Measurements from ENCODE around the gene AQP3. TPM values are rescaled to one million over a fixed set of nuclear protein-coding genes. Genes with fewer than 3 reads are reported as not detected.

AQP3 gene
- total and polyA plus RNA-seq, 9 of the 15 experiments (the other 6 are each of a cell fraction or from before 2014, with no cell fraction given) = 4.2 to 31.5 (median 17.6) TPM

DNA sequence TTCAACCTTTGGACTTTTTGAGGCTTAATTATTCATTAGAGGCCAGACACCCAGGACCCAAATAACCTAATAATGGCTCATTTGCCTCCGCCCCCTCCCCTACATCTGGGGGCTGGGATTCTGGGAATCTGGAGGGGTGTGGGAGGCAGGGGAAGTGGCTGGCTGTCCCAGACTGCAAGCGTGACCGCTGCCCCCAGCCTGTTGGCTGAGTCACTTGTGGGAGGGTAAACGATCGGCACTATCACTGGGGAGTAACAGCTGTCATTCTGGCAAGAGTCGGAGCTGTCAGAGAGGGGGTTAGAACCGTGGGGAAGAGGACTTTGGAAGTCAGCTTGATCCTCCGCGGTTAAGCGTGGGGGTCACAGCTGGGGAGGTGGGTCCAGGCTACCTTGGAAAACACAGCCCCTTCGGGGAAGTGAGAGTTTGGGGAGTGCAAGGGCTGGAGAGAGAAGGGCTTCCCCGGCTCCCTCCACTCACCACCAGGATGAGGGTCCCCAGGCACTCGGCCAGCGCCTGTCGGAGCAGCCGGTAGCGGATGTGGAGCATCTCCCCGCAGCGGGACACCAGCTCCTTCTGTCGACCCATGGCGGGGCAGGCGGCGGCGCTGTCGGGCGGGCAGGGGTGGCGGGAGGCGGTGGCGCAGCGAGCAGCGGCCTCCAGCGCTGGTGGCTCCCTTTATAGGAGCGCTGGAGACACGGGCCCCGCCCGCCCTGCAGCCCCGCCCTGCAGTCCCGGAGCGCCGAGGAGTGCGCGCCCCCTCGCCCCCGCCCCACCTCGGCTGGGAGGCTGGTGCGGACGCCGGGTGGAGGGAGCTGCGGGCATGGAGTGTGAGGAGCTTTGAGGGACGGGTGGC lies at the start of gene AQP3 (continued):
- TF ChIP-seq, protein P1, sequence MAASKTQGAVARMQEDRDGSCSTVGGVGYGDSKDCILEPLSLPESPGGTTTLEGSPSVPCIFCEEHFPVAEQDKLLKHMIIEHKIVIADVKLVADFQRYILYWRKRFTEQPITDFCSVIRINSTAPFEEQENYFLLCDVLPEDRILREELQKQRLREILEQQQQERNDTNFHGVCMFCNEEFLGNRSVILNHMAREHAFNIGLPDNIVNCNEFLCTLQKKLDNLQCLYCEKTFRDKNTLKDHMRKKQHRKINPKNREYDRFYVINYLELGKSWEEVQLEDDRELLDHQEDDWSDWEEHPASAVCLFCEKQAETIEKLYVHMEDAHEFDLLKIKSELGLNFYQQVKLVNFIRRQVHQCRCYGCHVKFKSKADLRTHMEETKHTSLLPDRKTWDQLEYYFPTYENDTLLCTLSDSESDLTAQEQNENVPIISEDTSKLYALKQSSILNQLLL (CRISPR knock-in tag; IDR thresholded peaks at IDR 0.05; ENCODE audit: borderline replicate concordance) = no peak
- TF ChIP-seq KLF10 (CRISPR knock-in tag; IDR thresholded peaks at IDR 0.05) (no peak), MEF2D (tag; conservative IDR thresholded peaks at IDR 0.05; ENCODE audit: low read depth) (no peak), ZBED1 (IDR thresholded peaks at IDR 0.05) (no peak), NR1H2 (CRISPR knock-in tag; IDR thresholded peaks at IDR 0.05) (no peak), NCOA2 (IDR thresholded peaks at IDR 0.05; ENCODE audit: partially characterized antibody in 2 of 2) (no peak), ZNF583 (CRISPR knock-in tag; IDR thresholded peaks at IDR 0.05) (no peak), TAF7 (tag; IDR thresholded peaks at IDR 0.05) (no peak), SMAD2 (IDR thresholded peaks at IDR 0.05; ENCODE audit: low read depth, low read length) (no peak), SIX5 (IDR thresholded peaks at IDR 0.05; ENCODE audit: borderline replicate concordance in 1 of 2, insufficient read depth in 1 of 2, low read depth in 1 of 2, low read length in 2 of 2) (no peak), FOXA3 (CRISPR knock-in tag; conservative IDR thresholded peaks at IDR 0.05 in 1 of 2, IDR thresholded peaks at IDR 0.05 in 1 of 2) (no peak), E2F3 (CRISPR knock-in tag; IDR thresholded peaks at IDR 0.05) (no peak), ZNF23 (CRISPR knock-in tag; IDR thresholded peaks at IDR 0.05) (no peak), ZNF561 (CRISPR knock-in tag; conservative IDR thresholded peaks at IDR 0.05) (no peak), CSDE1 (IDR thresholded peaks at IDR 0.05) (no peak), TBL1XR1 (IDR thresholded peaks at IDR 0.05; ENCODE audit: low read length in 2 of 2) (peak; percentile 46 to 73; a peak in 2 of 4 replicates), ZNF146 (CRISPR knock-in tag; IDR thresholded peaks at IDR 0.05; ENCODE audit: unreplicated experiment) (no peak), ZNF133 (CRISPR knock-in tag; IDR thresholded peaks at IDR 0.05) (no peak), TAL1 (IDR thresholded peaks at IDR 0.05) (peak; percentile 7; the same call in 1 of the 2 replicates), PHTF2 (CRISPR knock-in tag; IDR thresholded peaks at IDR 0.05) (no peak), FOXK2 (conservative IDR thresholded peaks at IDR 0.05 in 1 of 2, IDR thresholded peaks at IDR 0.05 in 1 of 2; ENCODE audit: low read depth in 2 of 2) (no peak)
- TF ChIP-seq, protein P2, sequence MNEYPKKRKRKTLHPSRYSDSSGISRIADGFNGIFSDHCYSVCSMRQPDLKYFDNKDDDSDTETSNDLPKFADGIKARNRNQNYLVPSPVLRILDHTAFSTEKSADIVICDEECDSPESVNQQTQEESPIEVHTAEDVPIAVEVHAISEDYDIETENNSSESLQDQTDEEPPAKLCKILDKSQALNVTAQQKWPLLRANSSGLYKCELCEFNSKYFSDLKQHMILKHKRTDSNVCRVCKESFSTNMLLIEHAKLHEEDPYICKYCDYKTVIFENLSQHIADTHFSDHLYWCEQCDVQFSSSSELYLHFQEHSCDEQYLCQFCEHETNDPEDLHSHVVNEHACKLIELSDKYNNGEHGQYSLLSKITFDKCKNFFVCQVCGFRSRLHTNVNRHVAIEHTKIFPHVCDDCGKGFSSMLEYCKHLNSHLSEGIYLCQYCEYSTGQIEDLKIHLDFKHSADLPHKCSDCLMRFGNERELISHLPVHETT (CRISPR knock-in tag; conservative IDR thresholded peaks at IDR 0.05 in 1 of 2, IDR thresholded peaks at IDR 0.05 in 1 of 2) = no peak
- TF ChIP-seq, protein P3, sequence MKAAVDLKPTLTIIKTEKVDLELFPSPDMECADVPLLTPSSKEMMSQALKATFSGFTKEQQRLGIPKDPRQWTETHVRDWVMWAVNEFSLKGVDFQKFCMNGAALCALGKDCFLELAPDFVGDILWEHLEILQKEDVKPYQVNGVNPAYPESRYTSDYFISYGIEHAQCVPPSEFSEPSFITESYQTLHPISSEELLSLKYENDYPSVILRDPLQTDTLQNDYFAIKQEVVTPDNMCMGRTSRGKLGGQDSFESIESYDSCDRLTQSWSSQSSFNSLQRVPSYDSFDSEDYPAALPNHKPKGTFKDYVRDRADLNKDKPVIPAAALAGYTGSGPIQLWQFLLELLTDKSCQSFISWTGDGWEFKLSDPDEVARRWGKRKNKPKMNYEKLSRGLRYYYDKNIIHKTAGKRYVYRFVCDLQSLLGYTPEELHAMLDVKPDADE (conservative IDR thresholded peaks at IDR 0.05; ENCODE audit: control insufficient read depth, low read depth, low read length) = peak; percentile 69; the same call in 1 of the 2 replicates
- TF ChIP-seq, protein P4, sequence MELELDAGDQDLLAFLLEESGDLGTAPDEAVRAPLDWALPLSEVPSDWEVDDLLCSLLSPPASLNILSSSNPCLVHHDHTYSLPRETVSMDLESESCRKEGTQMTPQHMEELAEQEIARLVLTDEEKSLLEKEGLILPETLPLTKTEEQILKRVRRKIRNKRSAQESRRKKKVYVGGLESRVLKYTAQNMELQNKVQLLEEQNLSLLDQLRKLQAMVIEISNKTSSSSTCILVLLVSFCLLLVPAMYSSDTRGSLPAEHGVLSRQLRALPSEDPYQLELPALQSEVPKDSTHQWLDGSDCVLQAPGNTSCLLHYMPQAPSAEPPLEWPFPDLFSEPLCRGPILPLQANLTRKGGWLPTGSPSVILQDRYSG (tag; conservative IDR thresholded peaks at IDR 0.05; ENCODE audit: low read depth) = no peak

All from K562 (cell line).